GF-D8 (cell line): Measurements from ENCODE around the gene KIRREL3.

Experiments used
- DNase-seq: peaks from one replicate; lab custom pipeline; 2025; lab: John Stamatoyannopoulos, UW

The KIRREL3 gene

GRCh38 chr11:126485021-126485792 lies 515.4 kb downstream of the KIRREL3 start:
- DNase-seq: no peak

GRCh38 chr11:126484266-126484665 lies 516.3 kb downstream of the KIRREL3 start:
- DNase-seq: peak; percentile 50

- DNase-seq: no peak
These were observed 516.9 kb downstream of the KIRREL3 start for GRCh38 chr11:126483621-126484195.

DNA sequence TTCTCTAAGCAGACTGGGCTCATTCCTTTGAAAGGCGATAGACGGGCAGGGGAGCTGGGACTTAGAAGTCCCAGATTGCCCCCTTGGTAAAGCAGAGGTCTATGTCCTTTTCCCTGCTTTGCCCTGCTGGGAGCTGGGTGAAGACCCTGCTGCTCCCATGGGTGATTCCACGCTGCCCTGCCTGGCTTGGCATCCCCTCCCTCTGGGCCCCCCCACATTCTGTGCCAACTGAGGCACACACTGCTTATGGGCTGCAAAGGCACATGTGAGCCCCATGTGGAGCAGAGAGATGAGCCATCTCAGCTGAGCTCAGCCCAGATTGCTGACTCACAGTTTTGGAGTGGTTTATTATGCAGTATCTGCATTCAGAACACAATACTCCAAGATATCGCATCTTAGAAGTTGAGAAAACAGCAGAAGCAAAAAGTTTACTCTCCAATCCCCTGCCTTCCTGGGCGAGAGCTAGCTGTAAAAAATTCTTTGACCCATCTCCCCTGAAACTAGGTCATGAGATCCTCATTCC lies 517.9 kb downstream of the KIRREL3 start:
- DNase-seq: no peak

- DNase-seq: no peak
These were observed 519.3 kb downstream of the KIRREL3 start for GRCh38 chr11:126481303-126481680.

DNA sequence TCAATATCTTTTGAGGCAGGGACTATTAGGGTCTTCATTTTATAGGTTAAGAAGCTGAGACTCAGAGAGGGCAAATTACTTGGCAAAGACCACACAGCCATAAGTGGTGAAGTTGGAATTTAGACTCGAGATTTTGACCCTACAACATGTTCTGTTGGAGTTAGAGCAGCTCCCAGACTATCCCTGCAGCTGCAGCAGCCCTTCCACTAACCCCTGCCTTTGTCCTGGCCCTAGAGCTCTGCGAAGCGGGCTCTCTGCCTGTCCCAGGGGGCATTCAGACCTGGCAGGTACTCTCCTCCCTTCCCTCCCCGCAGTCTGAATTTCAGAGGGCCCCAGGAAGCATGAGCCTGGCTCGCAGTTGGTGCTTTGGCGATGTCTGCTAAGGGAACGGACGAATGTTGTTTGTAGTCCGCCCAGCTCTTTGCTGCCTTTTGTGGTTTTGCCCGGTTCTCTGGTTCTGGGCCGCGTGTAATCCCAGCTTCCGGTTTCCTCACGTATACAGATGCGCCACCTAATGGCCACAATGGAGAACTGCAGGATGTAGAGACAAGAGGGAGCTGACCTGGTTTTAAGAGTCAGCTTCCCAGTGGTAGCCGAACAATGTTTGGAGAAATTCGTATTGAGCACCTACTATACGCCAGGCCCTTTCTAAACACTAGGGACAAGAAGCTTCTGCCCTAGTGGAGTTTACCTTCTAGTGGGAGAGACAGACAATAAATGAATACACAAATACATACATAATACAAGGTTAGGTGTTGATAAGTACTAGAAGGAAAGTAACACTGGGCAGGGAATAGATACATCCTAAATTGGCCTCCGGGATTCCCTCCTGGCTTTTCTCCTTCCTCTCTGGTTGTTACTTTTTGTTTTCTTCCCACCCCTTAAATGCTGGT lies 519.9 kb downstream of the KIRREL3 start:
- DNase-seq: peak; percentile 91

GRCh38 chr11:126480015-126480409 lies 520.6 kb downstream of the KIRREL3 start:
- no peak for DNase-seq

DNA sequence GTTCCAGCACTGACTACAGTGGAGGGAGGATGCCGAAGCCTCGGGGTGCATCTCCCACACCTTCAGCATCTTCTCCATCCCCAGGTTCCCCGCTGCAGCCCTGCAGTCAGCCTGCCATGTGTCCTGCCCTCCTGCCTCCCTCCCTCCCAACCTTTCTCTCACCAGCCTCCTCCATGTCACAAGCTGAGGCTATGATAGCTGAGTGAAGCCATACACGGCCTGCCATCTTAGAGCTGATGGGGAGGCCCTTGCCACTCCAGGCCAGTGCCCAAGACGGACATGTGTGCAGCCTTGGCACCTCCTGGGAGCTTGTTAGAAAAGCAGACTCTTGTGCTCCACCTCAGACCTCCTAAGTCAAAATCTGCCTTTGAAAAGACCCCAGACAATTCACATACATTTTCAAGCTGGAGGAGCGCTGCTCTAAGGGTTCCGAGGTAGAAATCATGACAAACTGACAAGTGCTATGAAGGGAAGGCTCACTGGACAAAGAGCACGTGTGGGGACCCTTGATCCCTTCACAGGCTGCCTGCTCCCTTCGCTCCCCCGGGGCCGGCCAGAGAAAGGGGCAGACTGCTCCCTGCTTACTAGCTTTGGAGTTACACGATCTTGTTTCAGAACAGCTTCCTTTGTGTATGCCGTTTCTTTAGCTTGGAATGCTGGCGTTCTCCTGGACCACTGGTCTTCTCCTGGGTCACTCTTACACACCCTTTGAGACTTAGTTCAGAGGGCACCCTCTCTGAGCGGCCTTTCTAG lies 521.2 kb downstream of the KIRREL3 start:
- no peak for DNase-seq

DNA sequence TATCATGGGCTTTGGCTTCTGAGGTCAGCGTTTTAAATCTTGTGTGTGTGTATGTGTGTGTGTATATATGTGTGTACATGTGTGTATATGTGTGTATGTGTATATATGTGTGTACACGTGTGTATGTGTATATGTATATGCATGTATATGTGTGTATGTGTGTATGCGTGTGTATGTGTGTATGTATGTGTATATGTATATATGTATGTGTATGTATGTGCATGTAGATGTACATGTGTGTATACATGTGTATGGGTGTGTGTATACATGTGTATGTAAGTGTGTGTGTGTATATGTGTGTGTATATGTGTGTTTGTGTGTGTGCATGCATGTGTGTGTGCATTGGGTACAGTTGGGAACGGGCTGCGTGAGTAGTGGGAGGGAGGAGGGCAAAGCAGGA lies 522.1 kb downstream of the KIRREL3 start:
- no peak for DNase-seq

DNA sequence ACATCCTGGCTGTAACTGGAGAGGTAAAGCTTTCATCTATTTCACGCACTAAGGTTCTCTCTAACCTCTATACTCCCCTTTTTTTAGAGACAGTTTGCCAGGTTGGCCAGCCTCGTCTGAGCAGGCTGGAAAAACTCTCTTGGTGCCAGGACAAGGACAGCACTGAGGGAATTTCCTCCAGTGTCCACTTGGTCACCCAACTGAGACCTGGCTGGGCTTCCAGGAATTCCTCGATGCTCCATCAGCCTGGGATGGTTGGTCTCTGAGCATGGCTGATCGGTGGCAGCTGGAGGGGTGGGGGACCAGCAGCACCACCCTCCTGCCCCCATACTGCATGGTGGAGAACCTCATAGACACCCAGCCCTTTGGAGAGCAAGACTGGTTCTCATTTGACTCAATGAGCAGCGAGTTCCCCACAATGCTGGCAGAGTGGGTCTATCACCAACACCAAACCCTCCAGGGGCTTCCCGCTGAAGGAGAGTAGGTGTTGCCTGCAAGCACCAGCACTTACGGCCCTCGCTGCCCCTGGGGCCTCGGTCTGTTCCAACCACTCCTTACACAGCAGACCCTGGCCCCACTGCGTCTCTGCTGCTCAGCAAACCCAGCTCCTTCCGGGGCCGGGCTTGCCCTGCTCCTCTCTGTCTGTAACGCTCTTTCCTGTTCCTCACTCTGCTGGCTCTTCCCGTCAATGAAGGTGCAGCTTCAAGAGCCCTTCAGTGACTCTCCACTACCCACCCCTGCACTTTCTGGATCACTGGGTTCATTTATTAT lies 522.9 kb downstream of the KIRREL3 start:
- DNase-seq: peak; percentile 60

DNA sequence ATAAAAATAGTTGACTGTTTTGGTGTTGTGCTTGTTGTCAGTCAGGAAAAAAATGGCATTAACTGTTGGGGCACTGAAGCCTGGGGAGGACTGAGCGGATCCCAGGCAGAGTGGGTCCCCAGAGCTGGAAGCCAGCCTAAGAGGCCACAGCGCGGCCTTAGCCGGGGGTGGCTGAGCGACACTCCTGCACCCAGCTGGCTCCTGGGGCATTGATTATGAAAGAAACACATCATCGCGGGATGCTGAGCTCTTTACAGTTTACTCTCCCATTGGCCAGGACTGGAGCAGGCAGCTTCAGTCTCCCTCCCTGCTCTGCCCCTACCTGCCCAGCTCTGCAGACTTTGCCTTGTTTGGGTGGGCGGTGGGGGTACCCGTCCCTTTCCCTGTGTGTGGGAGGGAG lies 523.6 kb downstream of the KIRREL3 start:
- DNase-seq: no peak

DNA sequence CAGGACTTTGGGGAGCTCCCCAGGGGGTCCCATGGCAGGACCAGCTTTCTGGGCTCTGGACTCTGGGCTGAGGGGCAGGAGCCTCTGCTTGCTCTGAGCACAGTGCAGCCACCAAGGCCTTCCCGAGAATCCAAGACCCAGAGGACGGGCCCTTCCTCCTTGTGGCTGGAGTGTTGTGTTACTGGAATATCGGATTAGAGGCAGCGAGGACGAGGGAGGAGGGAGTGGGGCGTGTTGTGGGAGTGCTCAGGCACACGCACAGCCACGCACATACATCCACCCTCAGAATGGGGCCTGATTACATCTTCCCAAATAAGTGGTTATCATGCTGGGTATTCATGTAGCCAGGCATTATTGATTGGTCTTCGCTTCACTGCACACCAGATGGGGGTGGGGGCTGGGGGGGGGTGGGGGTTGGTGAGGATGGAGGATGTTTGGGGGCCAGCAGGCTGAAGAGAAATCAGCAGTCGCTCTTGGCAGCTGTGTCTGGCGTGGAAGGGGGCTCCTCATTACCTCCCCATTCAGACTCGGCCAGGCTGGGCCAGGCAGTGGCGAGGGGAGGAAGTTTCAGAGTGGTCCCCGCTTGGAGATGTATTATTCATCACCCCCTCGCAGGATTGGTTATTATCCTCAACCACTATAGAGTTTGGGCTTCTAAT lies 524.2 kb downstream of the KIRREL3 start:
- DNase-seq: no peak

- no peak for DNase-seq
These were observed 525.3 kb downstream of the KIRREL3 start for GRCh38 chr11:126475014-126475991.

DNA sequence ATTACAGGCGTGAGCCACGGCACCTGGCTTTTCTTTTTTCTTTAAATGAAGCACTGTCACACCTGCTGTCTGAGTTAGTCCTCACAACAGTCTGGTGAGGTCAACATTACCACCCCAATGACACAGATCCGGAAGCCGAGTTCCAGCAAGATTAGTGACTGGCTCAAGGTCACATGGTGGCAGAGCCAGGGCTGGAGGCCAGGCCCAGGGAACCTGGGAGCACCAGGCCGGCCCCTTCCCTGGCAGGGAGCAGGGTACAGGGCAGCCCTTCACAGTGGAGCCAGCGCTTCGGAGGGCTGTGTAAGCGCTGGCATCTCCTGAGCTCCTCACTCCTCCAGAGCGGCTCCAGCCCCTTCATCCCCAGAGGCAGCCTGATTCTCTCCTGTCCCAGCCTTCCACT lies 526.4 kb downstream of the KIRREL3 start:
- no peak for DNase-seq

DNA sequence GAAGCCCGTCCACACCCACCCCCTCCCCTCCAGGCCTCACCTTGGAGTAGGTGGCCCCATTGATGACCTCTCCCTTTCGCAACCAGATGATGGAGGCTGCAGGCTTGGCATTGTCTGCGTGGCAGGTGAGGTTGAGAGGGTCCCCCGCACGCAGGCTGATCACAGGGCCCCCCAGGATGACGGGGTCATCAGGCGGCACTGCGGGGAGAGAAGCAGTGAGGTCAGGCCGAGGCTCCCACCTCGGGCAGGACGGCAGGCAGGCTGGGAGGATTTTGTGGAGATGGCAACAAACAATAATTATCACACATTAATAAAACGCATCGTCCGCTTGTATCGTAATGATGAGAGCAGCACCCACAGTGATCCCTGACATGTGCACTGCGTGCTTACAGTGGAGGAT lies 527.3 kb downstream of the KIRREL3 start:
- no peak for DNase-seq

- no peak for DNase-seq
These were observed 531.3 kb downstream of the KIRREL3 start for GRCh38 chr11:126469311-126469710.

DNA sequence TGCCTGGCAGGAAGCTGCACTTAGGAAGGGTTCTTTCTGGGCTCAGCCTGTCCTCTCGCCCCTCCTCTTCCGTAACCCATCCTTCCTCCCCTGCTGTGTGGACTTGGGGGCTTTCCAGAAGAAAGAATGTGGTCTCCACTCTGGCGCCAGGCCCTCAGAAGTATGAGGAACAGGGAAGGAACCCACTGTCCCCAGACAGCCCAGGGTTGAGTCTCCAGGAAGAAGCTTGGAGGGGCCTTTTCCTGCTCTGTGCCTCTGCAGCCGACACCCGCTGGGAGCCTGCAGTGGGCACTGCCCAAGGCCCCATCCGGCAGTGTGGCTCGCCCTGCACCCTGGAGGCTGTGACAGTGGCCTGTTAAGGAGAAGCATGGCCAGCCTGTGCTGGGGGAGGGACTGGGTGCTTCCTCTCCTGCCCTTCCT lies 532.5 kb downstream of the KIRREL3 start:
- DNase-seq: peak; percentile 58

DNA sequence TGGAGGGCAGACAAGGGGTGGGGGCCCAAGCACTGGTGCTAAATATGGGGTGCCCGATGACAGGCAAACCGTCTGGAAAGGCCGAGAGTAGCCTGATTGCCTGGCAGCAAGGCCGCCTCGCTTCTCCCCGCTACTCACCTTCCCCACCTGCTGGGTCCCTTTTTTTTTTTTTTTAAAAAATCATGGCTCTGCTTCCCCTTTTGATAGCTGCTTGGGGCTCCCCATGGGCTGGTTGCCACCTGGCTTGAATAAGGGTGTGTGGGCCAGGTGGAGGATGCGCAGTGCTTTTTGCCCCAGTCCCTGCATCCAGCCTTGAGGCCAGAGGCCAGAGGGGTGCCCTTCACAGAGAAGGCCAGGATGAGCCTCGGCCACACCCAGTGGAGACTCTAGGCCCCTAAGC lies 533.1 kb downstream of the KIRREL3 start:
- no peak for DNase-seq

GRCh38 chr11:126467046-126467370 lies 533.6 kb downstream of the KIRREL3 start:
- DNase-seq: no peak
